GM18526 (cell line): ENCODE measurements around the gene MYCT1.

Source experiments
- POLR2A ChIP-seq: IDR thresholded peaks from 3 replicates; pipeline ENCODE4 v1.6.1; 2011; ENCODE audit not compliant: insufficient read length; ENCODE audit errors: extremely low read depth

The MYCT1 gene

GRCh38 chr6:152701863-152702401, 4.2 kb downstream of the MYCT1 start:
- TF ChIP-seq POLR2A, result no peak

- TF ChIP-seq POLR2A, result no peak
These were observed 7.6 kb downstream of the MYCT1 start for GRCh38 chr6:152705327-152705726.

GRCh38 chr6:152716322-152716721, 18.6 kb downstream of the MYCT1 start:
- no peak for TF ChIP-seq POLR2A

GRCh38 chr6:152720974-152721373, 23.3 kb downstream of the MYCT1 start:
- no peak for TF ChIP-seq POLR2A

- no peak for TF ChIP-seq POLR2A
These were observed 24.3 kb downstream of the MYCT1 start for GRCh38 chr6:152721956-152722355.

GRCh38 chr6:152723398-152723797, 25.7 kb downstream of the MYCT1 start:
- TF ChIP-seq POLR2A, result no peak

GRCh38 chr6:152726313-152726712, 28.6 kb downstream of the MYCT1 start:
- no peak for TF ChIP-seq POLR2A

GRCh38 chr6:152727507-152727906, 29.8 kb downstream of the MYCT1 start:
- TF ChIP-seq POLR2A, result no peak

GRCh38 chr6:152734630-152735029, 36.9 kb downstream of the MYCT1 start:
- TF ChIP-seq POLR2A, result no peak

- TF ChIP-seq POLR2A, result no peak
These were observed 39.1 kb downstream of the MYCT1 start for GRCh38 chr6:152736687-152737273.

- no peak for TF ChIP-seq POLR2A
These were observed 47.9 kb downstream of the MYCT1 start for GRCh38 chr6:152745509-152746171.

- no peak for TF ChIP-seq POLR2A
These were observed 48.5 kb downstream of the MYCT1 start for GRCh38 chr6:152746172-152746553.

GRCh38 chr6:152748843-152749242, 51.1 kb downstream of the MYCT1 start:
- TF ChIP-seq POLR2A, result no peak

GRCh38 chr6:152749336-152749735, 51.6 kb downstream of the MYCT1 start:
- no peak for TF ChIP-seq POLR2A

GRCh38 chr6:152750694-152751093, 53.0 kb downstream of the MYCT1 start, which contains the start of gene VIP:
Gene VIP (plus strand): TSS chr6:152750797. CDS start chr6:152752178, 1,381 bp downstream.
- TF ChIP-seq POLR2A, result no peak

- no peak for TF ChIP-seq POLR2A
These were observed 67.6 kb downstream of the MYCT1 start for GRCh38 chr6:152765331-152765730.

GRCh38 chr6:152769159-152769558, 71.5 kb downstream of the MYCT1 start:
- no peak for TF ChIP-seq POLR2A
